ENCODE measurements around the gene ANTXR2.

The ANTXR2 gene

DNA sequence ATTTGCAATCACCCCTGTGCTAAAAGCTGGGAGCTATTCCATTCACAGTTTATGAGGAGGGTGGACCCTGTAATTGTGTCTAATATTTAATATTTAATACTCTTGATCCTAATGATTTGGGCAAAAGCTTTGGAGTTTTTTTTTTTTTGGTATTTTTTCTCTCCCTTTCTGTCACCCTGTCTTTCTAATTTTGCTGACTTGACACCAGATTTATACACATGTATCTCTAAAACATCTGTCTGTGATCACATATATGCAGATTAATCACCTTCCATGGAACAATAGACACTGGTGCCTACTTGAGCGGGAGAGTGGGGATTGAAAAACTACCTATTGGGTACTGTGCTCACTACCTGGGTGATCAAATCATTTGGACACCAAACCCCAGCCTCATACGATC, 18.7 kb upstream of the ANTXR2 start:
- DNase-seq, result no peak

DNA sequence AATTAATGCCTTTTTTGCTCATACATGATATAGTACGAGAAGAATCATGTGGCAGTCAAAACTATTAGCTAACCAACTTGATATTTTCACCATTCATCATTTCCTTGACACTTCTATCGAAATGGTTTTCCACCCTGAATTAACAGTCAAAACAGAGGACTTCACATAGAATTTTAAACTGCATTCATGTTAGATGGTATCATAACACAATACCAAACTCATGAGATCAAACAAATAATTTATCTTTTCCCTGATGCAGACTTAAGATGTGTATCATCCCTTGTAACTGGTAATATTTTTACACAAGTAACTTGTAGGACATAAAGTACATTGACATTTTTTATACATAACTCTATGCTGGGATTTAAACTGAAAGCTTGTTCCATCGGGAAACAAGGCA, 18.2 kb upstream of the ANTXR2 start:
- DNase-seq, result no peak

DNA sequence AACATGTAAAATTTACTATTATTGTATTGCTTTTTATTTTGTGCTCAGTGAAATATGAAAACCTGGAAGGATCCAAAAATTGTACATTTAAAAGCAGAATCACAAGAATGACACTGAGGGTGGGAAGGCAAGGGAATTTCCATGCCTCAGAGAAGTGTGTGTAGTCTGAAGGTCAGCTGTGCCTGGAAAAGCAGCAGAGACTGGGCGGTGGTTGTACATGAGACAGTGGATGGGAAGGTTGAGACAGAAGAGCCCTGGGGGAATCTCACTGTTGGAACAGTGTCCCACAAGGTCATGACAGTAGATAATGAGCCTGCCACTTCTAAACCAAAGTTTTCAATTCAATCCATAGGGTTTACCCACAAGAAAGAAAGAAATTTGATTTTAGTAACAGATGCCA, 17.1 kb upstream of the ANTXR2 start:
- no peak for DNase-seq

DNA sequence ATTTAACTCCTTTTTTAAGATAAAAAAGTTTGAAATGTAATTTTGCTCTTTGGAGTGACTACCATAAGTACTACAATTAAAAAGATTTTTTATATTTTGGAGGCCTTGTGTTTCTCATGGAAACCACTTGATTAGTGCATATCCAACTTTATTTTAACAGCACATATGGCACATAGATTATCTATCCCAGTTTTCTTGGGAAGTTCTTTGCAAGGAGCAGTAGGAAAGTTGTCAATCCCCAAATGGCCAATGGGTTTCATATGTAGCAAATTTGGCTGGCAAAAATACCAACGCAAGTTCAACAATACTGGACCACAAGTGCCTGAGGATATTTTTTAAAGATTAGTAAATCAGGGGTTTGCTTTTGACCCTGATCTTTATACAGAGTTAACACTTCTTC, 15.4 kb upstream of the ANTXR2 start:
- no peak for DNase-seq

DNA sequence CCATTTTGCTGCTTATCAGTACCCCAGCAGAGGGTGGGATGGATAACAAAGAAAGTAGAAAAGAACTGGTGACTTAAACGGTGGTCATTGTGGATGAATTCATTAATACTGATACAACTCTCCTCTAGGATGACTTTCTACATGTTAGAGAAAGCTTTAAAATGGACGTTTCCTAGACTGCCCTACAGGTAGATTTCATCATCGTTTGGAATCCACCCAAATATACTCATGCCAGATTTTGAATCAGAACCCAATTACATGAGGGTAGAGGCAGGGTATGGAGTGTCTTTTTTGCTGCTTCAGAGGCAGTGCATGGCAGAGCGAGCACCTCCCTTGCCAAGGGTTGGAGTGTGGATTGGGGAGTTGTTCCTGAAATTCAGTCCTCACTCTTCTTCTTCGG, 13.3 kb upstream of the ANTXR2 start:
- DNase-seq, result no peak

DNA sequence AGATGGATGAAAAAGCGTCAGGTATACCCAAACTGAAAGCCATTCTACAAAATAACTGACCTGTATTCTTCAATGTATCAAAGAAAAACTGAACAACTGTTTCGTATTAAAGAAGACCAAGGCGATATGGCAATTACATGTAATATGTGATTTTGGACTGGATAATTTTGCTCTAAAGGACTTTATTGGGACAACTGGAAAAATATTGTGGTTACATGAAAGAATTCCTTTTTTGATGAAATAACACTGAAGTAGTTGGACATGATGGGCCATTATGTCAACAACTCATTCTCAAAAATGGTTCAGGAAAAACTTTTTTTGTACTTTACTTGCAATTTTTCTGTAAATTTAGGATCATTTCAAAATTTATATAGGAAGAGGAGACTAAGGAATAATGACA, 12.1 kb upstream of the ANTXR2 start:
- DNase-seq, result no peak

DNA sequence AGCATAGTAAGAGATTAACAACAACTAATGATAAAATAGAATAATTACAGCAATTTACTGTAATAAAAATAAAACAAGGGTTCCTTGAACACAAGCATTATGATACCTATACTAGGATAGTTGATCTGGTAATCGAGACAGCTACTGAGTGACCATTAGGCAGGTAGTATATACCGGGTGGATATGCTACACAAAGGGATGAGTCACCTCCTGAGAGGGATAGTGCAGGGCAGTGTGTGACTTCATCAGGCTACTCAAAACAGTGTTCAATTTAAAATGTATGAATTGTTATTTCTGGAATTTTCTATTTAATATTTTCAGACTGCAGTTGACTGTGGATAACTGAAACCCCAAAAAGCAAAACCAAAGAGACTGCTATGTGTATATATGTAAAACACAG, 9.7 kb upstream of the ANTXR2 start:
- DNase-seq, result no peak

DNA sequence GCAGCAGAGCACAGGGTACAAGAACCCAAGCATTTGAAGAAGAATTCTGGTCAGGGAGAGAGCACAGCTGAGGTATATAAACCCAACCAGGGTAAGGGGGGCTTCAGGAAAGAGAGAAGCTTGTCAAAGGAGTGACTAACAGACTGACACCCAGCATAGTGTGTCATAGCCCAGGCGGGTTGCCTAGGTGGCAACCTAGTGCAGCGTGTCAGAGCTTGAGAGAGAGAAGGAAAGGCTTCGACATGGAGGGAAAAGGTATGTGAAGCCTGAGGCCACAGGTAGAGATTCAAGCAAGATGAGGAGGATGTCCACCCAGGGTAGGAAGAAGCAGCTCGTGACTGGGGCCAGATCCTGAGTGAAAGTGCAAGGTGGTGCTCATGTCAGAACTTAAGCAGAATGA, 8.5 kb upstream of the ANTXR2 start:
- no peak for DNase-seq

DNA sequence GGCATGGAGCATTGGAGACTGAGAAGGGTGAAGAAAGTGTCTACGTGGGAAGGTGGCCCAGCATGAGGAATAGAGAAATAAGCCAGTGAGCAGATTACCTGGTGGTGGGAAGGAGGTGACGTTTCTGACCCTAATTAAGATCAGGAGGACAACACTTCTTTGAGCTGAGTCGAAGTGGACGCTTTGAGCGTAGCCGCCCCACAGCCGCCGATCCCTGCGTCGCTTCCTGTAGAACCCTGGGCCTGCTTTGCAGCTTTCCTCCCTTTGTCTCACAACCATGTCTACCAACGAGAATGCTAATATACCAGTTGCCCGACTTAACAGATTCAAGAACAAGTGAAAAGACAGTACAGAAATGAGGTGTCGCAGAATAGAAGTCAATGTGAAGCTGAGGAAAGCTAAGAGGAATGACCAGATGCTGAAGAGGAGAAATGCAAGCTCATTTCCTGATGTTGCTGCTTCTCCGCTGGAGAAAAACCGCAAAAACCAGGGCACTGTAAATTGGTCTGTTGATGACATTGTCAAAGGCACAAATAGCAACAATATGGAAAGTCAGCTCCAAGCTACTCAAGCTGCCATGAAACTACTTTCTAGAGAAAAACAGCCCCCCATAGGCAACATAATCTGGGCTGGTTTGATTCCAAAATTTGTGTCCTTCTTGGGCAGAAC, 6.4 kb upstream of the ANTXR2 start:
- peak; percentile 64 for DNase-seq

DNA sequence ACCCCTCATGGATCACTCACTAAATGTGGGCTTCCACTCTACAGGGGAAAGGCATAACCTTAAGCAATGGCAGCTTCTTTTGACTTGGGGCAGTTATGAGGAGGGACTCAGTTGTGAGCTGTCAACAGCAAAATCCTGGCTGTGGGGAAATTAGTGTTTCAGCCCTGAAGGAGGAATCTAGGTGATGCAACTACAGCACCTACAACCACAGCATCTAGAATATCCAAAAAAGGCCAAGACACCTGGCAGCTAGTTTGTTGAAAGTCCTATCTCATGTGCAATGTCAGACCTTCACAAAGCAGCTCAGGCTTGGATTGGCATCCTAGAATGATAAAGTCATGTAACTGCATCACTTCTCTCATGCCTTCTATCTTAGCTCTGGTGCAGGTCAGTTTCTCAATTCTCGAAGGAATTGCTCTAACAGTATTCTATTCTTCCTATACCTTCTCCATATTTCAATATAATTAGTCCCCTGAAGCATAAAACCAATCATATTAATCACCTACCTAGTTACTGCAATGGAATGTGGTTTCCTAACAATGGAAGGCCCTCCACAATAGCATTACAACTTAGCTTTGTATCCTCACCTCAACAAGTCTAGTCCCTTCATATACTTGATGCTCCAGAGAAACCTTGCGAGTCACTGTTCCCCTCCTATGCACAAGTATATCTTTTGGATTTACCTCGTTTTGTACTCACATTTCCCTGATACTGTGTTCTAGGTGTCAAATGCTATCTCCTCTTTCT, 5.5 kb upstream of the ANTXR2 start:
- DNase-seq, result no peak

DNA sequence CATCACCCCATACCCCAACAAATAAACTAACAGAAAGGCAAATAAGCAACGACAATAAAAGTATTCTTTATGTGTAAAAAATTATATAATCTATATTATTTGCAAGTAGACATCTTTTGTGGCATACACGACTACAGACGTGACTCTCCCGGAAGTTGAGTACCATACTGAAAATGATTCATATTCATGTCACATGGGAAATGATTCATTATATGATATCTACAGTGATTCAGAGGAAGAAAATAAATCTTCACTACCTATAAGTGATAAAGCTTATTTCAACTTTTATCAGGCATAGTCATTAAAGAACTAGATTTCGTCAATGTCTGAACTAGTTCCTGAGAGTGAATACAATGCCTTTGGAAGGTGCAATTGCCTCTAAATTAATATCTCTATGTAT, 4.6 kb upstream of the ANTXR2 start:
- no peak for DNase-seq

DNA sequence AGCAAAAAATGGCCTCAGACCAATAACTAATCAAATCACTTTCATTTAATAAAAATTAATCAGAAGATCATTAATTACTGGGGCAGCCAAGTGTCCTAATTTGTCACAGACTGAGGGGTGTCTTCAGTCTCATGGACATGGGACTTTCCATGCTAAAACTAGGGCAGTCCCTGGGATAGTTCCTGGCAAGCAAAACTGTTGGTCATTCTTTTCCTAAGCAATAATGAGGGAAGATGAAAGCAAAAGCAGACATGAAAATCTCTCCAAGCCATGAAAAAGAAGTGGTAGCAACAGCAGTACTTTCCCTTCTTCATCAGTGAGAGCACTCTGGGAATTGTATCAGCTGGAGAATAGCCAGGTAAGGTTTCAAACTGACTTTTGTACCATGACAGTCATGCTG, 3.7 kb upstream of the ANTXR2 start:
- DNase-seq, result no peak

DNA sequence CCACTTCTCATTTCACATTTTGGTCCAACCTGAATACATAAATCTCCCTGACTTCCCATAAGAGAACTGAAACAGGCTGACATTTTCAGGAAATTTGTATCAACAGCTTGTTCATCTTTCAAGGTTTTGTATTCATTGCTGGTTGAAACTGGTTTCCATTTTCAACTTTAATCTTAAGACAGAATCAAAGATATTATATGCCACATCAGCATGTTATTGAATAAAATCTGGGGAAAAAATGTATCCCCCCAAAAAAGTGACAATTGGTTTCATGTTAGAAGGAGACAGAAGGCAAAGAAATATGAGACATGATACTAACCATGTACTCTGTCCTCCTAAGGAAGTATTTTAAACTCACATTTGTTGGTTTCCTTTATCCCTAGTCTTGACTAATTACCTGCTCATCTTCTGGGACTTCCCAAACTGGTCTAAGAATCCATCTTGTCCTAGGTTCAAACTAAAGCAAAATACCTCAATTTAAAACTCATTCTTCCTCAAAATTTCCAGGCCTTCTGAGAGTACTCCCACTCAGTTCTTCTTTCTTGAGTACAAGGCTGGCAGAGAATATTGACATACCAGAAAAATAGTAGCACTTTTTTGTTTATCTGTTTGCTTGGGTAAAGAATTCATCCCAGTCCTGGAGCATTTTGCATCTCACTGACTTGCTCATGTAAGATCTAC, 3.1 kb upstream of the ANTXR2 start:
- no peak for DNase-seq

DNA sequence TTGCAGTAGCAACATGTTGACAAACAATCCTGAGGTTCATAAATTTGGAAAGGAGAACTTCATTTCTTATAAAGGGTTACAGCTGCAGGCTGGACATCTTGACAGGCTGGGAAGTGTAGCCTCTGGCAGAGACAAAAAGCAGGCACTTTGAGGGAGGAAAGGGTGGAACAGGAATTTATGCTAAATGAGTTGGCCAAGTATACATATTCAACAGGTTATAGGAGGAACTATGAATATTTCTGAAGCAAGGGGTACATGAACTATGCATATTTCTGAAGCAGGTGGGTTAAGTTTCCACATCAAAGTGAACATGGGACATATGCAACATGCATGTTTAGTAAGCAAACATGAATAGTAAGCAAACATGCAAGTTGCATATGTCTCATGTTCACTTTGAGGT, 1.6 kb upstream of the ANTXR2 start:
- DNase-seq, result no peak

DNA sequence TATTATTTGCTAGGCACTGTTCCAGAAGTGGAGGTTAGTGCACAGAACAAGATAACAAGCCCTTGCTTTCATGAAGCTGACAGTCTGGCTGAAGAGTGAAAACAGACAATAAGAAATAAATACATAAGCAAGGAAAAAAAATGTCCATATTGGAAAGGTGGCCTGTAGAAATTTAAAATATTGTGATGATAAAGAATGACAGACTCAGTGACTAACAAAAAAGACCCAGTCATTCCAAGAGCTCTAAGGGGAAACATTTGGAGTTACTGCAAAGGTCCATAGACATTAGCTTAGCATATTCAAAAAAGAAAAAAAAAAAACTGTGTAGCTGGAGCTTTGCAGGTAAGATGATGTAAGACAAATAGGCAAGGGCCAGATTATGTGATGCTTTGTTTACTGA, 1.0 kb upstream of the ANTXR2 start:
- DNase-seq, result no peak

DNA sequence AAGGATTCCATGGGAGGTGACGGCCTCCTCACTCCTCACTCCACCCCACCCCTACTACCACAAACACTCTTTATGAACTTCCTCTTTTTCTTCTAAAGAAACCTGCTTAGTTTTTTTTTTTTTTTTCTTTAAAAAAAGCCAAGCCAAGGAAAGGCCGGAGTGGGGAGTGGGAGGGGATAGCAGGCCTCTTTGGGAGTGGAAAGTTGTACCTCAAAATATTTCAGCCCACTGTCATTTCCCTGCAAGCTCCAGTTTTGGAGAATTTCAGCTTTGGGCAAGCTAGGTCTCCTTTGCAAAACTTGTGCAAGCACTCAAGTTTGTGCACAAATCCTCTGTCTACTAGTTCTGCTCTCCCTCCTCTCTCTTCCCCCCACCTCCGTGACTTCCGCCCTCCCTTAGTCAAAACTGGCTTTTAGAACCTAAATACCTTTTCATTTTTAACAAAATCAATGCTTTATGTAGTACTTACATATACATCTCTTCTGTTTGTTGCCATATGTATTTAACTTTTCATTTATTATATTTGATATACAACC, 512 bp upstream of the ANTXR2 start:
- DNase-seq, result no peak

DNA sequence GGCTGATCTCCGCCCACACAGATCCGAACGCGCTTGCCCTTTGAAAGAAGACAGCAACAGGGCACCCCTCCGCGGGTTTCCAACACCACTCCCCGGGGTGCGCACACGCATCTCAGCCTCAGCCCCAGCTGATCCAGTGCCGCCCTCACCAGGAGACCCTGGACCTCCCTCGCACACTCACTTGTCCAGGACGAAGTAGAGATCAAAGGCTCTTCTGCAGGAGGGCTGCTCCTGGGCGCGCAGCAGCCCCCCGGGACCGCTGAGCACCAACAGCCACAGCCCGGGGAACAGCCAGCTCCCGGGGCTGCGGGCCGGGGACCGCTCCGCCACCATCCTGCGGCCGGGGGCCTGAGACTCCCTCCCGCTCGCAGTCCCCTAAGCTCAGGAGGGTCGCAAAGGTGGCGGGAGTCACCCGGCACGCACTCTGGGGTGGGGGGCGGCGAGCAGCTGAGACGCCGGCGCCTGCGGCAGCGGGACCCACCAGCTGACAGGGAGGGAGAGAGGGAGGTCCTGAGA, 743 bp downstream of the ANTXR2 start:
- DNase-seq, result no peak

DNA sequence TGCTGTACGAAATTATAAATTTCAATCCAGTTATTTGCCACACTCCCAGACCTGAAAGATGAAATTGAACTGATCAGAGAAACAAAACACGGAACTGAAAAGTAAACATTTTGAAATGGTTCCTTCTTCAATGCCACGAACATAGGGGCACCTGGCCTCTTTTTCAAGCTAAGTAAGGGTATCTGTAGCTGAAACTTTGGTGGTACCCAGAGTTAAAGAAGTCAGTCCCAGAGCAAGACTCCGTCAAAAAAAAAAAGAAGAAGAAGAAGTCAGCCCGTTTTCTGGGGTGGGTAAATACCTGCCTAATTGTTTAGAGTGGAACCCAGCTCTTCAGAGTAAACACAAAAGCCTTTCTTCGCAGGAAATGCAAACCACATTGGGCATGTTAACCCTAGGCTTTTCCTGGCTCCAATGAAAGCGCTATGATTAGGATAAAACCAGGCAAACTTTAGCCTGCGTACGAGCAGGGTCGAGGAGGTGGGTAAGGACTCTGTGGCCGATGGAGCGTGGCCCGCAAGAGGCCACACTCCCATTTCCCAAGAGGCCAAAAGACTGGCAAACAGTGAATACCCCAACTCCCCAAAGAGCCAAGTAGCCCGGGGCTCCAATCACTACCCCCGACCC, 1.3 kb downstream of the ANTXR2 start:
- peak; percentile 23 for DNase-seq

DNA sequence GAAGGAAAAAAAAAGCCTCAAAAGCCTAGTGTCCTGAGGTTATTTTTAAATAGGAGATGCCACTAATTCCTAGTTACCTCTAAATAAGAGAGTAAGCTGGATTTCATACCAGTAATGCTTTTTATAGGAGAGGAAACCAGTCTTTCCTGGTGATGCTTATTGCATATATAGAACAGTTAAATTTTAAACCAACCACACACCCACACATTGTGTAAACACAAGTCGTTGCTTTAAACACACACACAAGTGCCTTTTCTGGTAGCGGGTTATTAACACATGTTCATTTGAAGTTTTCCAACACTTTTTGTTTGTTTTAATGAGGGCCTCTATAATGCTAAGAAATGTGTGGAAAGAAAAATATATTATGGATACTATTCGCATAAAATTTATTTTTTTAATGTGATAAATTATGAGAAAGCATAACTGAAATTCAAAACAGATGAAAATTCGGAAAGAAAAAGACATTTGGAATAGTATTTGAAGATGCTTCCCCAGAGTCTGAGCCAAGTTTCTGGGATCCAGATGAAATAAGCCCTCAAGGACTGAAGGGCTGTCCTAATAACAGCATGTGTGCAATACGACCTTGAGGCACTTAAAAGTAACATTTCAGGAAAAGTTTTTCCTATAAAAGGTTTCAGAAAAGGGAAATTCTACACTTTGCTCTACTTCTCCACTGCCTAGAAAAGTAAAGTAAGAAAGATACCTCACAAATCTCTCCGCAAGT, 2.0 kb downstream of the ANTXR2 start:
- DNase-seq, result no peak

DNA sequence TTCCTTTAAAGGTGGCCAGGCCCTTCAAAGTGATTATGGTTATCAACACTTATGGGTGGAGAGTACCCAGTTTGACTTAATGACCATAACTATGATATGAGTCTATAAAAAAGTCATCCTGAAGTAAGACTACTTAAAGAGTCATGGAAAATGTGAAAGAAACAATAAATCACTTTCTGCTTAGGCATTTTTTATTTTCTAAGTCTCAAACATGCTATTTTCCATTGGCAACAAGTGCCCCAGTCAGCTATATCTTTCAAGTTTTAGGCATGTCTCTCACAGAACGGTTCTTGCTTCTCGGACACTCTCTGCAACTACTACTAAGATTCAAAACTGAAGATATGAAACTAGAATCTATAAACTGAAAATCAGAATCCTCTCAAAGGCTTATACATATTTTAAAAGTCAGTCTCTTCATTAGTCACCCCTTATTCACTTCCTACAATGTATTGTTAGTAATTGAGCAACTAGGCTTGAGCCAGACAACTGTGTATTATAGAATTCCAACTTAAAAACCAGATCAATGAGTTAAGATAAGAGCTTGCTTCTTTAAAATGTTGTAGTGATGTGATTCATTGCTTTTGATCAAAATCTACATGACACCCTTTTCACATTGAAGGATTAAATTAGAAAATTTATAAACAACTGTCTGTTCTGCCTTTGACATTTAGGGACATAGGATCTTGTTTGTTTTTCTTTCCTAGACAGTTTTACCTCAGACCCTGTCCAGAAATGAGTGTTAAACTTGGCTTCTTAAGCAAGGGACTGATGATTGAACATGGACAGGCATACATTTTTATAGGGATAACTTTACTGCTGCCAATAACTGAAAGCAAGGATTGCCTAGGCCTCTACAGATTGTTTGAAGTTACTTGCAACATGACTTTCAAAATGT, 2.9 kb downstream of the ANTXR2 start:
- DNase-seq, result no peak

DNA sequence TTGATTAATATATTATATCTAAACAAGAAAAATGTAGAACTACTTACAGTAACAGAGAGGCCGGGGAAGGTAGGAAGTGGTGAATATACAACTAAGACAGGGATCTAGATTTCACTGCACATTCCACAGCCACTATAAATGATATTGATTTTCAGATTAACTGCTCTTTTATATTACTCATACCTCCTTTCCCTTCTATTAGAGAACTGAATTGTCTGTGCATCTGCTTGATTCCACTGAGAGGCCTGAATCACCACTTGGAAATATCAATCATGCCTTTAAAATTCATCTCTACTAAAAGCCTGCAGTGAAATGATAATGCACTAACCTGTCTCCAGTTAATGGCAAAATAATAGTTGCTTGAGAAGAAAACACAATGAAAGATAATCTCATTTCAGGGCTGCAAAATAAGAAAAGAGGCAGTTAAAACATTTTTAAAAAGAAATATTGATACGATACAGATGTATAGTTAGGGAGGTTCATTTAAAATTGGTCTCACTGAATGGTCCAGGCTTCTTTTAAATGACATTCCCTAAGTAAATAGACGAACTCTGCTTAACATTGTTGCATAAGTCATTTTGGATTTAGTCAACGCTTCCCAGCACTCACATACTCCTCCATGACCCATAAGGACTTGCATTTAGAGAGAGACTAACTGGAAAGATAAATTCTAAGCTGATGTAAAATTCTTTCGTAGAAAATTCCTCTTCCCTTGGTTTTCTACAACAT, 3.8 kb downstream of the ANTXR2 start:
- DNase-seq, result no peak
